ENCODE data around the gene MAP3K13.

DNA sequence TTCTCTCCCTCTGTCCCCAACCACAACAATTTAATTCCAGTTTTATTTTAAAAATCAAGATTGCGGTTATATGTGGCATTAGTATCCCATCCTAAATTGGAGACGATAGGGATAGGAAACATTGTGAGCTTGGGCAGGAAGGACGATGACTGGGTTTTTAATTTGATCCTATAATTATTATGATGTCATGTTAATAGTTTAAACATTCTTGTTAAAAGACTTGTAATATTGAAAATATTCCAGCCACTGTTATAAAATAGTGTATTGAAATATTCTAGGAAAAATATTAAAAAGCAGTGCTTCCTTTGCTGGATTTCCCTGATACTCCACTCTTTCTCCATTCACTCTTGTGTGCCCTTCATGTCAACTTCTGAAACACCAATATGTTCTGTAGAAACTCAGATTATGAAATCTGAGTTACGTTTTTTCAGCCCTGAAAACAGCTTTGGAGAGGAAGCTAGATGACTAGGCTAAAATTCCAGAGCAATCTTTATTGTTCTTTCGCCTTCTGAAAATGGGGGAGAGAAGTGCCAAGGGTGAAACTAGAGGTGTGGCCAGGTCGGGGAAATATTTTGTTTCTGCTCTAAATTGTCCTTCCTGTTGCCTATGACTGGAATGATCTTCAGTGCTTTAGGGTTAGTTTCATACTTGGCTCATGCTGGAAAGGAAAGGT lies 46.1 kb upstream of the MAP3K13 start:
- TF ChIP-seq, protein P1, sequence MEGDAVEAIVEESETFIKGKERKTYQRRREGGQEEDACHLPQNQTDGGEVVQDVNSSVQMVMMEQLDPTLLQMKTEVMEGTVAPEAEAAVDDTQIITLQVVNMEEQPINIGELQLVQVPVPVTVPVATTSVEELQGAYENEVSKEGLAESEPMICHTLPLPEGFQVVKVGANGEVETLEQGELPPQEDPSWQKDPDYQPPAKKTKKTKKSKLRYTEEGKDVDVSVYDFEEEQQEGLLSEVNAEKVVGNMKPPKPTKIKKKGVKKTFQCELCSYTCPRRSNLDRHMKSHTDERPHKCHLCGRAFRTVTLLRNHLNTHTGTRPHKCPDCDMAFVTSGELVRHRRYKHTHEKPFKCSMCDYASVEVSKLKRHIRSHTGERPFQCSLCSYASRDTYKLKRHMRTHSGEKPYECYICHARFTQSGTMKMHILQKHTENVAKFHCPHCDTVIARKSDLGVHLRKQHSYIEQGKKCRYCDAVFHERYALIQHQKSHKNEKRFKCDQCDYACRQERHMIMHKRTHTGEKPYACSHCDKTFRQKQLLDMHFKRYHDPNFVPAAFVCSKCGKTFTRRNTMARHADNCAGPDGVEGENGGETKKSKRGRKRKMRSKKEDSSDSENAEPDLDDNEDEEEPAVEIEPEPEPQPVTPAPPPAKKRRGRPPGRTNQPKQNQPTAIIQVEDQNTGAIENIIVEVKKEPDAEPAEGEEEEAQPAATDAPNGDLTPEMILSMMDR (IDR thresholded peaks at IDR 0.05), result no peak
- TF ChIP-seq POLR2A (IDR thresholded peaks at IDR 0.05), result no peak
- TF ChIP-seq EP300 (IDR thresholded peaks at IDR 0.05), result no peak

Measured in ovary (tissue), 3 donors.